Ureter (tissue), 1 donor: ENCODE measurements around the gene CADM2. TPM values are rescaled to one million over a fixed set of nuclear protein-coding genes. Genes with fewer than 3 reads are reported as not detected.

ENCODE experiments used
- DNase-seq: peaks from one replicate; pipeline ENCODE4 v3.0.0-alpha.2; 2020; ENCODE audit warnings: low spot score
- total RNA-seq: library from RNA; stranded (reverse); gene quantifications from one replicate; pipeline ENCODE4 v1.2.4, GENCODE V29; 2023
- donor health status: DM: yes; HTN: yes; CAD: no.

Gene CADM2
- total RNA-seq, 1 donor from 2014 or later, result 6.9 TPM

DNA sequence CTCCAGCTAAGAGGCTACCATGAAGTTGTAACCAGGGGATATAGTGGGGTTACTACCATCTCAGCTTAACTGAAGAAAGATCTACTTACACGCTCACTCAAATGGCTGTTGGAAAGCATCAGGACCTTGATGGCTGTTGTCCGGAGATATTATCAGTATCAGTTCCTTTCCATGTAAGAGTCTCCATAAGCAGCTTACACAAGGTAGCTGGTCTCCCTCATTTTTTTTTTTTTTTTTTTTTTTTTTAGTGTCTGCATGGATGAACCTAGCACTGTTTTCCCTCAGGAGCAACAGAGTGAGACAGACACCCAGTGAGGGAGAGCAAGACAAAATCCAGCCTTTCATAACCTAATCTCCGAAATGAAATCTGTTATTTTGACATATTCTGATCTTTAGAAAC lies 230.9 kb downstream of the CADM2 start:
- no peak for DNase-seq

DNA sequence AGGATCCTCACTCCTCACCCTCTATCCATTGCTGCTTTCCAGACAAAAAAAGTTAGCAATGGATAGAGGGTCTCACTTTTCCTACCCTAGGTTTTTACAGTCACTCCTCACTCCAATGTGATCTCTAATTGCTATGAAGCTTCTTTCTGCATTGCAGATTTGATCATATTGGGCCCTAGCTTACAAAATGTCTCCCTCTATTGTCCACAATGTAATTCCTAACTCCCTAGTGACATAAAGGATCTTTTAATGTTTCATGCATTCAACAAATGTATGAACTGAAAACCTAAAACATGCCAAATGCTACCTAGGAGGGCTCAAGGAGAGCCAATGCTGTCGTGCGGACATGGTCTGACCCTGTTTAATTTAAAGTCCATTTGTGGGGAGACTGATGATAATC lies 234.8 kb downstream of the CADM2 start:
- DNase-seq, result no peak

DNA sequence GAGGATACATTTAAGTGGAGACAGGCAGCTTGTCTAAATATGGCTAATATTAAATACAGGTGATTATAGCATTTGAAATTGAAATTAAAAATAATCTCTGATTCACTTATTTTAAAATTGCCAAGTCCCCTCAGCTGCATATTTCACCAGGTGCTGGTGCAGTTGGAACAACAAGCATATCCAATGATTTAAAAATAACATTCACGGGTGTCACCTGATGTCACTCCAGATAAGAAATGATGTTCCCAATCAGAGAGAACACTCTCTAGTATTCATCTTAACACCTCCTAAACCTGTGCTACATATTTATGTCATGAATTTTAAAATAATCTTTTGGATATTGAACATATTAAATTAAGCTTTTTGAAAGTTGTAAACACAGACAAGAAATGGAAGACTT lies 249.9 kb downstream of the CADM2 start:
- DNase-seq, result no peak

DNA sequence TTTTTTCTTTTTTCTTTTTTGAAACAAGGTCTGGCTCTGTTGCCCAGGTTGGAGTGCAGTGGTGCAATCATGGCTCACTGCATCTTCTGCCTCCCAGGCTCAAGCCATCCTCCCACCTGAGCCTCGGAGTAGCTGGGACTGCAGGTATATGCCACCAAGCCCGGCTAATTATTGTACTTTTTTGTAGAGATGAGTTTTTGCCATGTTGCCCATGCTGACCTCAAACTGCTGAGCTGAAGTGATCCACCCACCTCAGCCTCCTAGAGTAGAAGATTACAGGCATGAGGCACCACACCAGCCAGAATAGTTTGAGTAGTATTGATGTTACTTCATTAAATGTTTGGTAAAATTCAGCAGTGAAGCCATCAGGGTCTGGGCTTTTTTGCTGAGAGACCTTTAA lies 251.8 kb downstream of the CADM2 start:
- DNase-seq, result no peak

DNA sequence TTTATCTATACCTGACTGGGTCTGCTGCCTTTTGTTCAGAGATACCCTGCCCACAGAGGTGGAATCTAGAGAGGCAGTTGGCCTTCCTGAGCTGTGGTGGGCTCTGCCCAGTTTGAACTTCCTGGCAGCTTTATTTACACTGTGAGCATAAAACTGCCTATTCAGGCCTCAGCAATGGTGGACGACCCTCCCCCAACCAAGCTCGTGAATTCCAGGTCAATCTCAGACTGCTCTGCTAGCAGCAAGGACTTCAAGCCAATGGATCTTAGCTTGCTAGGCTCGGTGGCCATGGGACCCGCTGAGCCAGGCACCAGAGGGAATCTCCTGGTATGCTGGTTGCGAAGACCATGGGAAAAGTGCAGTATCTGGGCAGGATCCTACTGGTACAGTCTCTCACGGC lies 270.2 kb downstream of the CADM2 start:
- no peak for DNase-seq

DNA sequence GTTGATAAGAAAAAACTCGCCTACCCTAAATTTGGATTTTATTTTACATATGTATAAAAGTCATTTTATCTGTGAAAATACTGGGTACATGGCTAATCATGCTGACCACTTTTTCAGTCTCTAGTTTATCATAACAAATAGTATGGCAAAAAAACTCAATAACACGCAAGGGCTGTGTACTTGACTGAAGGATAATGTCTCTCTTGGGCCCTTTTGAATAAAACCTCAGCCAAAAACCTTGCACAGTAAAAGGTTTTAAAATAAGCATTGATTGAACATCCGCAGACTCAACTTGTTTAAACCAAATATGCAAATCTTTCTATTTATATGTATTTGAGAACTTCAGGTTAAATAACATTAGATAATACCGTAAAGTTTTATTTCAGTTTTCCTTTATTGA lies 285.3 kb downstream of the CADM2 start:
- DNase-seq, result no peak

DNA sequence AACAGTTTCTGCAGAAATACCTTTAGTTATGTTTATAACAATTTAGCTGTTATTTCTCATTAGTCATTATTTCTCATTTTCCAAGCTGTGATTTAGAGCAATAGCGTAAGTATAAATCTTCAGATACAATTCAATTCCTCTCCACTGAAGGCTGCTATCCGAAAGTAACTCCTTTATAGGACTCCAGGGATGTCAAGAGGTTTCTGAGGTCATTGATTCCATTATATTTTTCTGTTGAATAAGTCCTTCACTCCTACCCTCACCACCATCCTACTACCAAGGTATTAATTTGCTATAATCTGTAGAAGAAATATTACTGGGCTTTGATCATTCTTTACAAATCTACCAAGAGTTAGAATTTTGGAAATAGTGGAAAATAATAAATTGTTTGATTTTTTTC lies 285.7 kb downstream of the CADM2 start:
- no peak for DNase-seq

DNA sequence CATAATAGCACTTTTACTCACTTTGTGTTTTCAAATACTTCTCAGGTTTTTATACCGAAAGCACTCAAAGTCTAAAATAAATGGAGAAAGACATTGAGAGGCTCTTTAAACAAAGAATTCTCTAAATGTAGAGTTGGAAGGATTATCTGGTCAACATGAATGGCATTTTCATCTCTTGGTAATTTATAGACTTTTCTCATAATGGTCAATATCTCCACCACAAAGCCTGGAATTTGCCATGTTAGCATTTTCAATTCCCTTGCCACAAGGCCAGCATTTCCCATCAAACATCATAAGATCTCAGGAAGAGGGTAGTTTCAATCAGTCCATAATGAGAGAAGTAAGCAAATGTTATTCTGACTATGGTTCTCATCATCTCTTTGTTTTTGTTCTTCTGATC lies 293.0 kb downstream of the CADM2 start:
- no peak for DNase-seq

DNA sequence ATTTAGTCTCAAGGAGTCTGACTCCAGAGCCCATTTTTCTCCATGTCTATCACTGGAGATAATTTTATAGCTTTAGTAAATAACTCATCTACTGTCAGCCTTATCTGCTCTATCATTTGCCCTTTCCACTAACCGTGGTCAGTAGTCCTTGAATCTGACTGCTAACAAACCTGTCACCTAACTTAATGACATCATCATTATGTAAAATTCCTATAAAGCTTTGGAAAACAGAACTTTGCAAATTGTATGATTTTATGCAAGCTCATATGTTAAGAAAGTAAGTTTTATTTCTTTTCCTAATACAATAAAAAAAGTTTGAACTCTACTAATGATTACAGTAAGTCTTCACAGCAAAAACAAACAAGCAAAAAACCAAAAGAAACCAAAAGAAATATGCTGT lies 293.9 kb downstream of the CADM2 start:
- DNase-seq, result no peak

DNA sequence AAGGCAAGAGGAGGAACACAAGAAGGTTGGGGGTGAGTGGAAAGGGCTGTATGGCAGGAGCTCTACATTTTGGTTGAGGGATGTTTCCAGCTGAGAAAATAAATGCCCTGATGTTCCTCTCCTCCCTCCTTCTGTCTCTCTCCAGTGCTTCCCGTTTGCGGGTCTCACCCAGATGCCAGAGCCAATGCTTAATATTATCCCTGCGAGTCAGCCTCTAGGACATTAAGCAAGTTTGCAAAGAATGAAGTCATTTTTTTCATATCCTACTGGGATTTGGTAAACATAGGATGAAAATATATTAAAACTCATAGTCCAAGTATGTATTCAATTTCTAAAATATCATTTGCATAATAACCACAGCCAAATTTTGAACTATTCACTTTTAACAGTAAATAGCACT lies 295.9 kb downstream of the CADM2 start:
- DNase-seq, result no peak

DNA sequence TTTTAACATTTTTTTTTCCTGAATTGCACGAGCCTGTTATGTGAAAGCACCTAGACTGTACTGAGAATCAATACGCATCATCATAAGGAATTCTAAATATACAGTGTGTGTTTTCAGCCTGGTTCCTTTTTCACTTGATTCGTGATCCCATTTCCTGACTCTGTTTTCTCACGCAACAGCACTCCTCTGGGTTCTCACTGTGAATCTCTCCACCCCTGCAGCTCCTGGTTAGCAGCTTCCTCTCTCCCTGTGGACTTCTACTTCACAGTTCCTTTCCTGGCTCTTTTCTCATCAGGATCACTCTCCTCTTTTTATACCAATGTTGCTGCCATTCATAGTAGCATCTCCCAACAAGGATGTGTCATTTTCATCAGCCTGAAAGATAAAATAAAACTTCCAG lies 297.2 kb downstream of the CADM2 start:
- DNase-seq, result no peak

DNA sequence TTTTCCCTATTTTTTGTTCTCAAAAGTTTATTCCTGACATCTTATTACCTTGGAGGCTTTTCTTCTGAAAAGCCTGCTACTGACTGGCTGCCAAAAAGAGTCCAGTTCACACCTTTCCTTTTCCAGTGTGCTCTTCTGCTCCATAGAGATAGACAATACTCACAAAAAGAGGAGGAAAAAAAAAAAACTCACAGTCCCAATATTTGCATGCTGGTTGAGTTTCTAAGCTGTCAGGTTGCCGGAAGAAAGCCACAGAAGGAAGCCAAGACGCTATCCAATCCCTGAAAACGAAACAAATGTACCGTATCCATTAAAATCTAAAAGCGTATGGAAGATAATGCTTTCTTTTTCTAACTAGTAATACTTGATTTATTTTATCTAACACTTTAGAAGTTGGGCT lies 299.5 kb downstream of the CADM2 start:
- DNase-seq, result no peak

DNA sequence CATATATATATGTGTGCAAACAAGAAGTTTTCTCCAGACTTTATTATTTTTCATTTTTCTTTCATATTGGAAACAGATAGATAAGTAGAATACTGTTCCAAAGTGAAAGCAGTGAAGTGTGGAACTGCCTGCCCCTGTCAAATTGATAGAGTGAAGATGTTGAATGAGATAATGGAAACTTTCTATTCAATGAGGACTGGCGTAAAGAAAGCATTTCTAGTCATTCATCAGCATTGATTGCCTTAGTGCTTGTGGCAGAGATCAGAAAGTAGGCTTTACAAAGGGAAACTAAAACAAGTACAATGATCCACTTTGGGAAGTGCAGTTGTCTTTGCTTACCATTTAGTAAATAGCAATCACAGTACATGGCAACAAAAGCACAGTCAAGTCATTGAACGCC lies 300.0 kb downstream of the CADM2 start:
- DNase-seq, result no peak

DNA sequence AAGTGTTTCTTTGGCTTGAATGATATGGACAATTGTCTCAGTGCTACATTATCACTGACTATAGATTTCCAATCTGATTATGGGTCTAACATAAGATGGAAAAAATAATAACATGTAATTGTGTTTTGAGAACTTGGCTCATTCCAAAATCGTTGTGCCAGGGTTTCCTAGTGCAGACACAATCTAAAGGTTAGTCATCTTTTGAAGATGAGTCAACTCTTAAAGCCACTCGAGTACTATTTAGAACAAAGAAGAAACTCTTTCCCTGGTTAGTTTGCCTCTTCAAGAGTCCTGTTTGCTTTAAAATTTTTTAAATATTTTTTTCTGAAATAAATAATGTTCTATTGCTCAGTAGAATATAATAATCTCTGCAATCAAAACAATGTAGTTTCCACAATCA lies 301.0 kb downstream of the CADM2 start:
- DNase-seq, result no peak

DNA sequence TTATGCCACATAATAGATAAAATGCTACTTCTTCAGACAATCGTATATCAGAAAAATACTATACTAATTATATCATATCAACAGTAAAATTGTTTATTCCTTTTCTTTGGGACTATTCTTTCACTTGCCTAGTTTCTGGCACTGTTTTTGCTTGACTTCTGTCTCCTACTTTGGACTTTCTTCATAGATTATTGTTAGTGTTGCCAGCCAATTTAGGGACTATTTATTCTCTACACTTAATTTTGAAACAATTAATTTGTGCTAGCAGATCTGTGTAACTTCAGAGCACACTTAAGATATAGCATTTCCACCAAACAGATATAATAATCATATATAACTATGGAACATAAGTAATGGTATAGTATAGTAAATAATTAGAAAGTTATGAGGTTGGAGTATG lies 305.6 kb downstream of the CADM2 start:
- no peak for DNase-seq

DNA sequence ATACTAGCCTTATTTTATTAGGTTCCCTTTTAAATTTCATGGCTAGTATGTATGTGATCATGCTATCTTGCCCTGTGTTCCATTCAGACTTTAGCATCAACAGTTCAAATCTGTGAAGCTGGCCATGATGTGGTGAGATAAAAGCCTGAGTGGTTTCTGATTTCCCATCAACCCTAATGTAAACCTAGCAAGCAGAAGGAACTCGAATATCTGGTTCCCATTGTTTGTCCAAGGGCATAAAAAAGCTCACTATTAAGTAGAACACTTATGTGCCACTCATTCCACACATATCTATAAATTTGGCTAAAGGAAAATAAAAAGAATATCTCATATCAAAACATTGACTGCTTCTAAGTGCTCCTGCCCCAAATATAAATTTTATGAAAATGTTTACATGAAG lies 311.7 kb downstream of the CADM2 start:
- no peak for DNase-seq

DNA sequence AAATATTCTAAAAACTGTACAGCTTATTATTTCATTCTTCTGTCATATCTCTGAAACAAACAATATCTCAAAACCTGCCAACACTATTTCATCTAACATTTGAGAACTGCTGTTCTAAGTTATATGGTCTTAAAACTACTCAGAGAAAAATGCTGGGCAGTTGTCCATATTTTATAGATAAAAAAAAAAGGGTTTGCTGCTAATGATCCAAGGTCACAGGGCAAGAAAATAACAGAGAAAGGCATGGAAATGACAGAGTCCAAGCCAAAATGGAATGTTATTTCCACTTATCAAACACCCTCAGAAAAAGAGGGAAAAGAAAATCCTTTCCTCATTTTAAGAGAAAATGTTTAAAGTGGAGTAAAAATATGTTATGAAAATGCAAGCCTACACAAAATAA lies 313.1 kb downstream of the CADM2 start:
- DNase-seq, result no peak

DNA sequence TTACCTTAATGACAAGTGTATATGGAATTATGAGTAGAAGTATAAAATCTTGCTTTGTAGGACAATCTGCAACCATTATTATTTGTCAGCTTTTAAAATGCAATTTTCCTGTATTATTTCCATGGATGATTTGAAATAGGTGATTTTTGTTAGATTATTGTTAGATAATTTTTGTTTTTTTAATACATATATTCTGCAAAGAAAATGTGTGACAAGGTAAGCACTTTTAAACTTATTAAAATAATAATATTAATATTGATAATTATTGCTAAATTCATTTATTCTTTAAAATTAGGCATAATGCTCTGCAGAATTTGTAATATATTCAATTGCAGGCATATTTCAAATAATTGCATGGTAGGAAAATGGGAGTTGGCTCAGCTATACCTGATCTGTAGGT lies 329.5 kb downstream of the CADM2 start:
- no peak for DNase-seq

DNA sequence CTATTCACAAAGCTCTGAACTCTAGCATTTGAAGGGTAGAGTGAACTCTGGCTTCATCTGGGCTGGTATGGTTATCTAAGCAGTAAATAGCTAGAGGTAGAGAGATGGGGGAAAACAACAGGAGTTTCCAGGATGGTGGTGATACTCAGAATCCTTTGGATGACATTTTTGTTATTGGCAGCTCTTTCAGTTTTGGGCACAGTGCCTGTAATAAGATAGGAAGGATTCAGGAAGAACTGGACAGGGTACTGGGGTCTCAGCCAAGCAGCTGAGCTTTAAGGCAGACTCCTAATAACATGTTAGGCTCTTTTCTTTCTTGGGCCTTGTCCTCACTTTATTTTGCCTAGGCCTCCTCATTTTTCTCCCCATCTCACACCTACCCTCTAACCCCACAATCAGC lies 338.5 kb downstream of the CADM2 start:
- no peak for DNase-seq

DNA sequence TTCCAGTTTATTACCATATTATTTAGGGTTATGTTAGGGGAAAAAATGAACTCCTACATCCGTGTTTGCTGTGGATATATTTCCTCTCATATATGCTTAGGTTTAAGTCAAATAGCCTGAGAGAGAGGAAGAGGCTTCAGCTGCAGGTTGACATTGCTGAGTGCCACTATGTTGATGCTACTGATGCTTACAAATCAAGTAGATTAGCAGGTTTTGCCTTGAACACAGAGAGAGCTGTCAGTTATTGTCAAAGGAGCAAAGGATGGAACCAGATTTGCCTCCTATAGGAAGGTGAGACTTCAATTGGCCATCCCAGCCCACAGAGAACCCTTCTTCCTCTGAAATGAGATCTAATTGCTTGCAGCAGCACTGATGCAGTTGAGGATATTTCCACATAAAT lies 339.2 kb downstream of the CADM2 start:
- no peak for DNase-seq

DNA sequence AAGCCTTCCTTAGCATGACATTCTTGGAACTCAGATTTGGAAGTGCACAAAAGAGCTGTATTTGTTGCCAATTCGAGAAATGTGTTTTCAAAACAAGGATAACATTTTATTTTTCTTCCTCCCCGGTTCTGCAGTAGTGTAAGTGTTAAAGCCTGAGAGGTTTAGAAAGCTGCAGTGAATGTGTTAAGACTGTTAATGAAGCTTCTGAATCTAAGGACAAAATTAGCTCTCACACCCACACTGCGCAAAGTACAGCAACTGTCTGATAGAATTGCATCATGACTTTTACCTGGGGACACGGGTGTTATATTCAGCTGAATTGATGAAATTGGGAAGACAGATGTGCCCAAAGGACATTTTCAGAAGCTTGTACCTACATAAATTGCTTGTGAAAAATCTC lies 344.4 kb downstream of the CADM2 start:
- DNase-seq, result no peak

DNA sequence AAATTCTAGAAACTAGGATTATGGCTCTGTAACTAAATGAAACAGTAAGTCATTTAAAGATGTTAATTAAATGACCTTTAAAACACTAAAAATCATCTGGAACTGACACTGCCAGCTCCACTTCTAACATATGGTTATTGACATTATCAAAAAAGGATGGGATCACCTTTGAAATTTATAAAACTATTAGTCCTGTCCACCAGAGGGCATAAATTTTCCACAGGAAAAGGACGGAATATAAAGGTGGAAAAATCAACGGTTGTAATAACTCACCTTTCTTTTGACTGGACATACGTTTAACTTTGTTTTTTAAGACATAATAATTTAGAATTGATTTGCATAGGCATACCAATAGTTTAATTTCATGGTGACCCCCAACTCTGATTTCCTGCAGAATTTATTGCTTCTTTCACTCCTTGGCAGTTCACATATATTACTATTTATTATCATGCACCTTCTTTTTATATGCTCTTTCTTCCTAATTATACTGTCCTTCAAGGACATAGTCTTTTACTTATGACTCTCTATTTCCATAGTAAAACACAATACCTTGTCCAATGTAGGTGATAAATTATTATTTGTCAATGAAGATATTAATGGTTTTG lies 345.7 kb downstream of the CADM2 start:
- DNase-seq, result no peak

DNA sequence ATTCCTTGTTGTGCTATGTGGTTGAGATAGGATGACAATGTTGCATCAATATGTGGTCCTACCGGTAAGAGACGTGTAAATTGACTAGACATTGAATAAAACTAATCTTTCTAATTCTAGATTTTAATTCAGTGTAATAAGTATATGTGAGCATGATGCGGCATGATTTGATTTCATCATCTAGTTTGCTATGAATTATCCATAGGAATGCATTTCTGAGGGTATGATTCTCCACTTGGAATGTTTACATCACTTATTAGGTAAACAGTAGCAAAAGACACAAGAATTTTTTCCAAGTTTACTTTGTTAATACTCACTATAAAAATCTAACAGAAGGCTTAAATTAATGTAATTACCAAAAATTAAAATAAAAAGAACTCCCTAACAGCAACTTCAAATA lies 353.5 kb downstream of the CADM2 start:
- DNase-seq, result no peak

DNA sequence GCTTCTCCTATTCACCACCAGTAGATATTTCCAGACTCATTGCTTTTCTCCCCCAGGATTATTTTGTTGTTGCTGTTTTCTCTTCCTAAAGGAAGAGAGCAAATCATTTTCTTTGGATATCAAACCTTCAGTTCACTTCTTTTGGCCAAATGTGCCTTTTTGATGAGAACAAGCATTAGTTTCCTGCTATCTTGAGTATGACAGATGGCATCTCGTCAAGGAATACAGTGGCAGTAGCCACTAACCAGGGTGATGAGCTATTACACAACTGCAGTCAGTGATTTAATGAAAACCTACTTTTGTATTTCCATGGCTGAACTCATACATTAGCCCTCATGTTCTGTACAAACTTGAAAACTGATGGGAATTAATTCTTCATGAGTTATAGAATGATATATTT lies 354.6 kb downstream of the CADM2 start:
- DNase-seq, result no peak

DNA sequence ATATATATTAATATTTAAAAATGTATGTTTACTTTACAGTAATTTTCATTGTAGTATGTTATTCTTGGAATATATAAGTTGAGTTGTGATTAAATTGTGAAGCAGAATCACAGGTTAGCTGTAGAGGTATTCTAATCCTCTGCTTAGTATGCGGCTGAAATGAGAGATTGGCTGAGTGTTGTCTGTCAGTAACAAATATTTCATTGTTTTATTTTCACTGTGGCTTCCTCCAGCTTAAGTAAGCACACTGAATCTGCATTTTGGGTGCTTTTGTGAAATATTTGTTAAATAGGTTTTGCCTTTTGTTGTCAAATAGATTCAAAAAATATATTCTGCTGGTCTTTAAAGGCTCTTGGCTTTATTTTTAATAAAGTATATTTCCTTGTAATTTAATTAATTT lies 357.5 kb downstream of the CADM2 start:
- no peak for DNase-seq
